IPS-18c (cell line): Measurements from ENCODE around the gene ELF4.

Experiments used
- H3K4me3 ChIP-seq: 2 replicates; pipeline ENCODE4 v1.7.0; 2013; ENCODE audit warnings: low read depth, mild to moderate bottlenecking, low read length, moderate library complexity; ENCODE audit not compliant: insufficient read depth
- H3K9me3 ChIP-seq: one replicate; pipeline ENCODE4 v1.6.1; 2013; ENCODE audit warnings: mild to moderate bottlenecking, low read length, moderate library complexity; ENCODE audit not compliant: control insufficient read depth, insufficient read depth

Gene ELF4

DNA sequence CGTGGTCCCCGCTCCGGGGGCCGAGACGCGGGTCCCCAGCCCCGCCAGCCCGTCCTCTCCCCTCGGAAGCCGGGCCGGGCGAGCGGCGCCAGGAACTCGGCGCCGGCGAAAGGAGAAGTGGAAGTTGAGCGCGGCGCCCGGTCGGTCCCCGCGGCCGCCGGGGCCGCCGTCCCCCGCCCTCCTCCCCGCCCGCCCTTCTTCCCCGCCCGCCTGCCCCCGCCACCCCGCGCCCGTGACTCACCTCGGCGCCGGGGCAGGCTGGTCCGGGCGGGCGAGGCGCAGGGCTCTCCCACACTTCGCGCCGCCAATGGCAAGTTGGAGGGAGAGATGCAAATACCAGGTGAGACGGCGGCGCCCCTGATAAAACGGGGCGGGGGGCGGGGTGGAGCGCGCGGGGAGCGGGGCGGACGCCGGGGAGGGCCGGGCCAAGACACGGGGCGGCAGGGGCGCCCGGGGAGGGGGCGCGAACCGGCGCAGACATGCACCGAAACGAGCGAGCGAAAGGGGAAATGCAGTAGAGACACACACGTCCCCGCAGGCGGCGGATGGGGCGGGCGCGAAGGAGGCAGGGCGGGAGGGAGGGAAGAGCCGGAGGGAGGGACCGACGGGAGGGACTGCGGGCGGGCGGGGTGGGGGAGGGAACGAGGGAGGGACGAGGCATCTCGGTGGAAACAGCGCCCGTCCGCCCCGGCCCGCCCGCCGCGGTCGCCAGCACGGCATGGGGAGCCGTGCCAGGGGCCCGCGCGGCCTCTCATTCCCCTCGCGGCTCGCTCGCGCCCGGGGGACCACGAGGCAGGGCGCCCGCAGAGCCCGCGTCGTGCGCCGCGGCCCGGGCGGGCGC is at the start of gene ELF4:
TSS of gene ELF4 (minus strand) at position 119 of the 841 bp plus-strand sequence. CDS start 29,167 bp downstream, outside the sequence.
- Histone ChIP-seq H3K4me3 (peak within 1 kb of the TSS; percentile 43), H3K9me3 (peaks cover 7% of the 10 kb centered on the region)

DNA sequence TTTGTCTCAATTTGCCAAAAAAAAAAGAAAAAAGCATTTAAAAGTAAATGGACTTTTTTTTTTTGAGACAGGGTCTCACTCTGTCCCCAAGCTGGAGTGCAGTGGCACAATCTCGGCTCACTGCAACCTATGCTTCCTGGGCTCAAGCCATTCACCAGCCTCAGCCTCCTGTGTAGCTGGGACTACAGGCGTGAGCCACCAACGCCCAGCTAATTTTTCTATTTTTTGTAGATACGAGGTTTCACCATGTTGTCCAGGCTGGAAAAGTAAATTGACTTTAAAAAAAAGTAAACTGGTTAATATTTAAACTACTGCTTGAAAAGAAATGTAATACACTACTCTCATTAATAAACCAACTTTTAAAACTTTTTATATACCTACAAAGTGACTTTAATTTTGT is 49.5 kb upstream of the ELF4 start:
- H3K9me3 ChIP-seq, result peaks cover 2% of the 10 kb centered on the region
- H3K4me3 ChIP-seq, result no peak overlapping the region

- H3K4me3 ChIP-seq, result no peak overlapping the region
Measured at GRCh38 chrX:130158311-130158710, 48.0 kb upstream of the ELF4 start.

GRCh38 chrX:130155564-130155963 is 45.3 kb upstream of the ELF4 start:
- H3K4me3 ChIP-seq, result no peak overlapping the region

More at GRCh38 chrX:130158311-130158710, 48.0 kb upstream of the ELF4 start:
- H3K9me3 ChIP-seq, result no peaks in the 10 kb centered on the region

DNA sequence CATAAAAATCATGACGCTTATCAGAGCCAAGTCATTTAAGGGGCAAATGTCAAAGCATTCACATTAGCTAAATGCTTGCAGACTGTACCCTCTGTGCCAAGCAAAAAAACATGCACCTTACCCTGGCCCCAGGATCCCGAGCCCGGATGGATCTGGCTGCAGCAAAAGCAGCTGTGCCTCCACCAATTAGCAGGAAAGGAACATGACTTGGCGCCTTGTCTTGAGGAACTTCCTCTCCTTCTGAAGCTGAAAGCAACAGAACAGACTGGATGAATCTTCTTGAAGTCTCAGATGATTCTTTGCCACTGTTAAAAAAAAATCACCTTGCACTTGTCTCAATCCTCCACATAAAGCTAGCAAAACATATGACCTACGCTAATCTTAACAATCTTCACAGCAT is 37.3 kb upstream of the ELF4 start:
- Histone ChIP-seq H3K9me3 (peaks cover 6% of the 10 kb centered on the region), H3K4me3 (no peak overlapping the region)

More at GRCh38 chrX:130155564-130155963, 45.3 kb upstream of the ELF4 start:
- H3K9me3 ChIP-seq, result peaks cover 2% of the 10 kb centered on the region

- Histone ChIP-seq H3K4me3 (no peak overlapping the region), H3K9me3 (peaks cover 4% of the 10 kb centered on the region)
Measured at GRCh38 chrX:130145123-130145522, 34.8 kb upstream of the ELF4 start.

GRCh38 chrX:130144509-130144908 is 34.2 kb upstream of the ELF4 start:
- H3K4me3 ChIP-seq, result no peak overlapping the region
- H3K9me3 ChIP-seq, result peaks cover 4% of the 10 kb centered on the region

GRCh38 chrX:130139474-130140201 is 29.3 kb upstream of the ELF4 start:
- H3K9me3 ChIP-seq, result peaks cover 6% of the 10 kb centered on the region
- no peak overlapping the region for H3K4me3 ChIP-seq

DNA sequence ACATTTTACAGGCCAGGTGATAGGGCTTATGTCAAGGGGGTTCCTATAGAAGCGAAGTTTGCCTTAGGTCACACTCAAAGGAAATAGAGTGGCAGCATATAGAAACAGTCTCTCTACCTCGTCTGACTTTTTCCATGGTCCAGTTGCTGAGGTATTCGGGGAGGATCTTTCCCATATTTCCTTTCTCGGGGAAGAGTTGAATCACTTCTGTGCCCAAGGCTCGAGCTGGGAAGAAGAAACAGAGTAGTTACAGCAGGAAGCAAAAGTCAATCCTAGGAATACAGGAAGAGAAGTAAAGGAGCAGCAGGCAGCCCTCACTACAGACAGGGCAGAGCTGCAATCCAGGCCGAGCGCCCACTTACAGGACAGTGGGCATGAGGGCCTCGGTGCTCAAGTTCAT is 26.7 kb upstream of the ELF4 start:
- peaks cover 2% of the 10 kb centered on the region for H3K9me3 ChIP-seq

GRCh38 chrX:130136496-130136895 is 26.2 kb upstream of the ELF4 start:
- no peak overlapping the region for H3K4me3 ChIP-seq
- peaks cover 2% of the 10 kb centered on the region for H3K9me3 ChIP-seq

More for the DNA sequence above, 26.7 kb upstream of the ELF4 start:
- no peak overlapping the region for H3K4me3 ChIP-seq

GRCh38 chrX:130130990-130131389 is 20.7 kb upstream of the ELF4 start:
- H3K9me3 ChIP-seq, result peaks cover 10% of the 10 kb centered on the region
- H3K4me3 ChIP-seq, result no peak overlapping the region

GRCh38 chrX:130125091-130125874 is 15.0 kb upstream of the ELF4 start:
- Histone ChIP-seq H3K4me3 (no peak overlapping the region), H3K9me3 (peaks cover 22% of the 10 kb centered on the region)

GRCh38 chrX:130124577-130124976 is 14.3 kb upstream of the ELF4 start:
- H3K9me3 ChIP-seq, result peaks cover 19% of the 10 kb centered on the region
- H3K4me3 ChIP-seq, result no peak overlapping the region

- H3K9me3 ChIP-seq, result peaks cover 17% of the 10 kb centered on the region
- H3K4me3 ChIP-seq, result no peak overlapping the region; the same call in 1 of the 2 replicates
Measured at GRCh38 chrX:130121505-130121800, 11.2 kb upstream of the ELF4 start.

DNA sequence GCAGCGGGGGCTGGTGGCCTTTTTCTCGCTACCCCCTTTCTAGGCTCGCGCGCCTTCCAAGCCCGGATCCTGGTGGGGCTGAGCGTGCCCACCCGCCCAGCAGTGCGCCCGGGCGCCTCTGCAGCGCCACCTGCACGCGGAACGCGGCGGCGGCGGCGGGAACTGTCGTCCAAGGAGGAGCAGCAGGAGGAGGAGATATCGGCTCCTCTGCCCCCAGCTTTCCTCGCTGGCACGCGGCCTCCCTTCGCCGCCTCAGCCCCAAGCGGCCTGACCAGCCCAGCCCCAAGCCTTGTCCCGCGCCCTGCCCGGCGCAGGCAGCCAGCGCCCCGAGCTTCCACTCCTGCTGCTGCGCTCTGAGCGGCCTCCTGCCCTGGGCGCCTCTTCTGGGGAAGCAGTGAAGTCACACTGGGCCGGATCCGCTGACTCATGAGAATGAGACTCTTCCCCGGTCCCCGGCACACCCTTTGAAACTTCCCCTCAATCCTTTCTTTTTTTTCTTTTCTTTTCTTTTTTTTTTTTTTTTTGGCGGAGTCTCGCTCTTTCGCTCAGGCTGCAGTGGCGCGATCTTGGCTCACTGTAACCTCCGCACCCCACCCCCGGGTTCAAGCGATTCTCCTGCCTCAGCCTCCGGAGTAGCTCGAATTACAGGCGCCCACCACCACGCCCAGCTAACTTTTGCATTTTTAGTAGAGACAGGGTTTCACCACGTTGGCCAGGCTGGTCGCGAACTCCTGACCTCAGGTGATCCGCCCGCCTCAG is 10.6 kb upstream of the ELF4 start:
- Histone ChIP-seq H3K9me3 (peaks cover 17% of the 10 kb centered on the region), H3K4me3 (peak overlapping the region; percentile 36; the same call in 1 of the 2 replicates)

GRCh38 chrX:130120321-130120731 is 10.0 kb upstream of the ELF4 start:
- peaks cover 14% of the 10 kb centered on the region for H3K9me3 ChIP-seq
- peak overlapping the region; percentile 34; the same call in 1 of the 2 replicates for H3K4me3 ChIP-seq
